ENCODE results near the gene PTBP1. TPM values are rescaled to one million over a fixed set of nuclear protein-coding genes. Genes with fewer than 3 reads are reported as not detected.

Gene PTBP1
- total and polyA plus RNA-seq, 2 of the 13 experiments (the other 11 are each of a cell fraction or from before 2014, with no cell fraction given), result 195 to 288 TPM

- peak; percentile 96 for TF ChIP-seq ZNF263 (CRISPR knock-in tag; IDR thresholded peaks at IDR 0.05)
- TF ChIP-seq ZIK1 (CRISPR knock-in tag; IDR thresholded peaks at IDR 0.05; ENCODE audit: borderline replicate concordance, low read depth), result 0 out of 2 replicates have a peak, but pooled peaks have one; percentile 38
- 0 out of 2 replicates have a peak, but pooled peaks have one; percentile 23 for TF ChIP-seq SOX5 (CRISPR knock-in tag; IDR thresholded peaks at IDR 0.05; ENCODE audit: borderline replicate concordance)
- TF ChIP-seq ZNF503 (CRISPR knock-in tag; IDR thresholded peaks at IDR 0.05), result no peak
- TF ChIP-seq SALL1 (CRISPR knock-in tag; IDR thresholded peaks at IDR 0.05), result 0 out of 2 replicates have a peak, but pooled peaks have one; percentile 23
- no peak for TF ChIP-seq ZKSCAN8 (CRISPR knock-in tag; IDR thresholded peaks at IDR 0.05; ENCODE audit: borderline replicate concordance)
- no peak for TF ChIP-seq ELK4 (CRISPR knock-in tag; IDR thresholded peaks at IDR 0.05; ENCODE audit: borderline replicate concordance)
- 0 out of 2 replicates have a peak, but pooled peaks have one; percentile 15 for TF ChIP-seq MED1 (CRISPR knock-in tag; IDR thresholded peaks at IDR 0.05)
- TF ChIP-seq, protein P1, sequence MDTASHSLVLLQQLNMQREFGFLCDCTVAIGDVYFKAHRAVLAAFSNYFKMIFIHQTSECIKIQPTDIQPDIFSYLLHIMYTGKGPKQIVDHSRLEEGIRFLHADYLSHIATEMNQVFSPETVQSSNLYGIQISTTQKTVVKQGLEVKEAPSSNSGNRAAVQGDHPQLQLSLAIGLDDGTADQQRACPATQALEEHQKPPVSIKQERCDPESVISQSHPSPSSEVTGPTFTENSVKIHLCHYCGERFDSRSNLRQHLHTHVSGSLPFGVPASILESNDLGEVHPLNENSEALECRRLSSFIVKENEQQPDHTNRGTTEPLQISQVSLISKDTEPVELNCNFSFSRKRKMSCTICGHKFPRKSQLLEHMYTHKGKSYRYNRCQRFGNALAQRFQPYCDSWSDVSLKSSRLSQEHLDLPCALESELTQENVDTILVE (CRISPR knock-in tag; IDR thresholded peaks at IDR 0.05), result no peak
- TF ChIP-seq, protein P2, sequence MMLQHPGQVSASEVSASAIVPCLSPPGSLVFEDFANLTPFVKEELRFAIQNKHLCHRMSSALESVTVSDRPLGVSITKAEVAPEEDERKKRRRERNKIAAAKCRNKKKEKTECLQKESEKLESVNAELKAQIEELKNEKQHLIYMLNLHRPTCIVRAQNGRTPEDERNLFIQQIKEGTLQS (CRISPR knock-in tag; IDR thresholded peaks at IDR 0.05), result 0 out of 2 replicates have a peak, but pooled peaks have one; percentile 18
- no peak for TF ChIP-seq NR2F6 (IDR thresholded peaks at IDR 0.05)
- peak; percentile 23; the same call in 1 of the 2 replicates for TF ChIP-seq NR2F6 (CRISPR knock-in tag; IDR thresholded peaks at IDR 0.05)
- TF ChIP-seq, protein P3, sequence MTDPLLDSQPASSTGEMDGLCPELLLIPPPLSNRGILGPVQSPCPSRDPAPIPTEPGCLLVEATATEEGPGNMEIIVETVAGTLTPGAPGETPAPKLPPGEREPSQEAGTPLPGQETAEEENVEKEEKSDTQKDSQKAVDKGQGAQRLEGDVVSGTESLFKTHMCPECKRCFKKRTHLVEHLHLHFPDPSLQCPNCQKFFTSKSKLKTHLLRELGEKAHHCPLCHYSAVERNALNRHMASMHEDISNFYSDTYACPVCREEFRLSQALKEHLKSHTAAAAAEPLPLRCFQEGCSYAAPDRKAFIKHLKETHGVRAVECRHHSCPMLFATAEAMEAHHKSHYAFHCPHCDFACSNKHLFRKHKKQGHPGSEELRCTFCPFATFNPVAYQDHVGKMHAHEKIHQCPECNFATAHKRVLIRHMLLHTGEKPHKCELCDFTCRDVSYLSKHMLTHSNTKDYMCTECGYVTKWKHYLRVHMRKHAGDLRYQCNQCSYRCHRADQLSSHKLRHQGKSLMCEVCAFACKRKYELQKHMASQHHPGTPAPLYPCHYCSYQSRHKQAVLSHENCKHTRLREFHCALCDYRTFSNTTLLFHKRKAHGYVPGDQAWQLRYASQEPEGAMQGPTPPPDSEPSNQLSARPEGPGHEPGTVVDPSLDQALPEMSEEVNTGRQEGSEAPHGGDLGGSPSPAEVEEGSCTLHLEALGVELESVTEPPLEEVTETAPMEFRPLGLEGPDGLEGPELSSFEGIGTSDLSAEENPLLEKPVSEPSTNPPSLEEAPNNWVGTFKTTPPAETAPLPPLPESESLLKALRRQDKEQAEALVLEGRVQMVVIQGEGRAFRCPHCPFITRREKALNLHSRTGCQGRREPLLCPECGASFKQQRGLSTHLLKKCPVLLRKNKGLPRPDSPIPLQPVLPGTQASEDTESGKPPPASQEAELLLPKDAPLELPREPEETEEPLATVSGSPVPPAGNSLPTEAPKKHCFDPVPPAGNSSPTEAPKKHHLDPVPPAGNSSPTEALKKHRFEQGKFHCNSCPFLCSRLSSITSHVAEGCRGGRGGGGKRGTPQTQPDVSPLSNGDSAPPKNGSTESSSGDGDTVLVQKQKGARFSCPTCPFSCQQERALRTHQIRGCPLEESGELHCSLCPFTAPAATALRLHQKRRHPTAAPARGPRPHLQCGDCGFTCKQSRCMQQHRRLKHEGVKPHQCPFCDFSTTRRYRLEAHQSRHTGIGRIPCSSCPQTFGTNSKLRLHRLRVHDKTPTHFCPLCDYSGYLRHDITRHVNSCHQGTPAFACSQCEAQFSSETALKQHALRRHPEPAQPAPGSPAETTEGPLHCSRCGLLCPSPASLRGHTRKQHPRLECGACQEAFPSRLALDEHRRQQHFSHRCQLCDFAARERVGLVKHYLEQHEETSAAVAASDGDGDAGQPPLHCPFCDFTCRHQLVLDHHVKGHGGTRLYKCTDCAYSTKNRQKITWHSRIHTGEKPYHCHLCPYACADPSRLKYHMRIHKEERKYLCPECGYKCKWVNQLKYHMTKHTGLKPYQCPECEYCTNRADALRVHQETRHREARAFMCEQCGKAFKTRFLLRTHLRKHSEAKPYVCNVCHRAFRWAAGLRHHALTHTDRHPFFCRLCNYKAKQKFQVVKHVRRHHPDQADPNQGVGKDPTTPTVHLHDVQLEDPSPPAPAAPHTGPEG (CRISPR knock-in tag; IDR thresholded peaks at IDR 0.05), result 0 out of 2 replicates have a peak, but pooled peaks have one; percentile 25
- peak; percentile 16; the same call in 1 of the 2 replicates for TF ChIP-seq AKAP8 (CRISPR knock-in tag; IDR thresholded peaks at IDR 0.05)
- TF ChIP-seq ZNF350 (CRISPR knock-in tag; IDR thresholded peaks at IDR 0.05; ENCODE audit: borderline replicate concordance, low read depth), result no peak
- peak; percentile 19; the same call in 1 of the 2 replicates for TF ChIP-seq FOXA3 (CRISPR knock-in tag; IDR thresholded peaks at IDR 0.05)
- TF ChIP-seq POLR2A (IDR thresholded peaks at IDR 0.05; ENCODE audit: insufficient read depth in 1 of 2, low read depth in 2 of 2, low read length in 2 of 2), result peak; percentile 17 to 59; a peak in 2 of 4 replicates
- TF ChIP-seq ZNF7 (CRISPR knock-in tag; IDR thresholded peaks at IDR 0.05), result no peak
Observed at GRCh38 chr19:800360-801029, 3.2 kb downstream of the PTBP1 start (continued).
